ENCODE data around the gene OR2G3.

The OR2G3 gene

GRCh38 chr1:247605286-247605685 is at the start of gene OR2G3:
Gene OR2G3 (plus strand): TSS chr1:247605586. CDS start chr1:247605586, 0 bp downstream.
- no peak for DNase-seq

GRCh38 chr1:247557926-247558674 is 47.3 kb upstream of the OR2G3 start:
- no peak for DNase-seq

- no peak for DNase-seq
These were observed 43.7 kb upstream of the OR2G3 start for GRCh38 chr1:247561711-247562110.

GRCh38 chr1:247562198-247562597 is 43.2 kb upstream of the OR2G3 start:
- no peak for DNase-seq

- no peak for DNase-seq
These were observed 31.1 kb upstream of the OR2G3 start for GRCh38 chr1:247574236-247574635.

GRCh38 chr1:247574664-247575063 is 30.7 kb upstream of the OR2G3 start:
- no peak for DNase-seq

- DNase-seq = no peak
These were observed 28.9 kb upstream of the OR2G3 start for GRCh38 chr1:247576514-247576913.

GRCh38 chr1:247578946-247579460 is 26.4 kb upstream of the OR2G3 start:
- DNase-seq = no peak

- DNase-seq = no peak
These were observed 17.3 kb upstream of the OR2G3 start, which contains the start of gene OR2G2 for GRCh38 chr1:247588060-247588459. Gene OR2G2 (plus strand): TSS chr1:247588360. CDS start chr1:247588360, 0 bp downstream.

- DNase-seq = no peak
These were observed 8.0 kb downstream of the OR2G3 start for GRCh38 chr1:247613405-247613804.

- no peak for DNase-seq
These were observed 9.2 kb downstream of the OR2G3 start for GRCh38 chr1:247614625-247615024.

GRCh38 chr1:247627951-247628350 is 22.6 kb downstream of the OR2G3 start:
- DNase-seq = no peak

- DNase-seq = no peak
These were observed 32.6 kb downstream of the OR2G3 start for GRCh38 chr1:247638011-247638410.

- no peak for DNase-seq
These were observed 33.4 kb downstream of the OR2G3 start for GRCh38 chr1:247638781-247639180.

- no peak for DNase-seq
These were observed 34.1 kb downstream of the OR2G3 start for GRCh38 chr1:247639381-247639981.

GRCh38 chr1:247642742-247643141 is 37.4 kb downstream of the OR2G3 start:
- no peak for DNase-seq

- DNase-seq = no peak
These were observed 41.5 kb downstream of the OR2G3 start for GRCh38 chr1:247646867-247647266.

GRCh38 chr1:247647864-247648263 is 42.5 kb downstream of the OR2G3 start:
- DNase-seq = no peak

GRCh38 chr1:247653040-247653439 is 47.7 kb downstream of the OR2G3 start:
- DNase-seq = no peak

All from HCEC 1CT (cell line).